ENCODE data around the gene TMEM52. TPM values are rescaled to one million over a fixed set of nuclear protein-coding genes. Genes with fewer than 3 reads are reported as not detected.

Gene TMEM52
- total and polyA plus RNA-seq, 2 of the 13 experiments (the other 11 are each of a cell fraction or from before 2014, with no cell fraction given), result 13.2 to 18.7 TPM

DNA sequence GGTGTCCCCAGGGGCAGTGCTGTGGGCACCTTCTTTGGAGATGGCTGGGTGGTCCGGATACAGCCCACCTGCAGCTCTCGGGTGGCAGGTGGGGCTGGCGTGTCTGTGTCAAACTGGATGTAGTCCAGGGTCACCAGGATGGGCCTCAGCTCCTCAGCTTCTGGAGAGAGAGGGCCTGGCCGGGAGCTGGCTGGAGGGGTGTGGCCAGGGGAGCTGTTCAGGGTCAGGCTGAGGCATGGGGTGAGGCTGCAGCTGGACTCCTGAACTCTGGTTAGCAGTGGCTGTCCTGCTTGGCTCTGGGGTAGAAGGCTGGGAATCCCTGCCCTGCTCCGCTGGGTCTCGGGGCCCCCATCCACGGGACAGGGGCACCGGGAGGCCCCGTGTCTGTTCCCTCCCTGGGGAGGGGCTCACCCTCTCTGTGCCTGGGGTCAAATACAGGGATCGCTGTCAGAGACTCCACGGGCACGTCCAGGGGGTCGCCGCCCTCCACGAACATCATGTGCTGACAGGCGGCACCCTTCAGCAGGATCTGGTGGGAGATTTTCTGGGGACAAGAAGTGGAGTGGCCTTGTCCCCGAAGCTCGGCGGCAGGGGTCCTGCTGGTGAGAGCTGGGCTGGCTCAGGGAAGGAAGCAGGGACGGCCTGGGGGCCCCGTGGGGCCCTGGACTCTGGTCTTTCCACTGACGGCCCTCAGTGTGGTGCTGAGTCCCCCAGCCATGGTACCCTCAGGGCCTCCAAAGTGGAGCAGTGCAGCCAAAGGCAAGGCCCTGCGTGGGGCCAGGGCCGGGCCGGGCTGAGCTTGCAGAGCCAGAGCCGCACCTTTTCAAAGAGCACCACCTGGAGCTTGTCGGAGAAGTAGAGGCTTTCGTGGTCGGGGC, 4.1 kb upstream of the TMEM52 start (continued):
- TF ChIP-seq ZNF577 (CRISPR knock-in tag; IDR thresholded peaks at IDR 0.05; ENCODE audit: borderline replicate concordance, low read depth) (no peak), HNRNPH1 (optimal IDR thresholded peaks at IDR 0.05; ENCODE audit: low read depth, low read length) (no peak), ATAD3A (CRISPR knock-in tag; IDR thresholded peaks at IDR 0.05) (no peak), ZNF17 (CRISPR knock-in tag; IDR thresholded peaks at IDR 0.05) (no peak), ZNF34 (CRISPR knock-in tag; IDR thresholded peaks at IDR 0.05; ENCODE audit: borderline replicate concordance) (no peak), ZNF737 (CRISPR knock-in tag; IDR thresholded peaks at IDR 0.05; ENCODE audit: borderline replicate concordance) (no peak), ZNF136 (CRISPR knock-in tag; IDR thresholded peaks at IDR 0.05; ENCODE audit: low read depth) (no peak), TAF15 (IDR thresholded peaks at IDR 0.05; ENCODE audit: low read depth, low read length, poor library complexity, severe bottlenecking) (no peak), HNF4A (CRISPR knock-in tag; IDR thresholded peaks at IDR 0.05) (peak; percentile 91), EZH2 (conservative IDR thresholded peaks at IDR 0.05; ENCODE audit: low read depth, low read length) (no peak), ZNF264 (CRISPR knock-in tag; IDR thresholded peaks at IDR 0.05) (no peak), TSC22D2 (CRISPR knock-in tag; IDR thresholded peaks at IDR 0.05; ENCODE audit: borderline replicate concordance) (no peak), CHD4 (IDR thresholded peaks at IDR 0.05; ENCODE audit: borderline replicate concordance, low read length) (no peak), RFX1 (IDR thresholded peaks at IDR 0.05) (no peak), RXRB (CRISPR knock-in tag; IDR thresholded peaks at IDR 0.05; ENCODE audit: borderline replicate concordance) (peak; percentile 66; the same call in 1 of the 2 replicates), ZNF12 (CRISPR knock-in tag; IDR thresholded peaks at IDR 0.05) (no peak), ZIK1 (CRISPR knock-in tag; IDR thresholded peaks at IDR 0.05; ENCODE audit: borderline replicate concordance, low read depth) (no peak)
- TF ChIP-seq, protein P1, sequence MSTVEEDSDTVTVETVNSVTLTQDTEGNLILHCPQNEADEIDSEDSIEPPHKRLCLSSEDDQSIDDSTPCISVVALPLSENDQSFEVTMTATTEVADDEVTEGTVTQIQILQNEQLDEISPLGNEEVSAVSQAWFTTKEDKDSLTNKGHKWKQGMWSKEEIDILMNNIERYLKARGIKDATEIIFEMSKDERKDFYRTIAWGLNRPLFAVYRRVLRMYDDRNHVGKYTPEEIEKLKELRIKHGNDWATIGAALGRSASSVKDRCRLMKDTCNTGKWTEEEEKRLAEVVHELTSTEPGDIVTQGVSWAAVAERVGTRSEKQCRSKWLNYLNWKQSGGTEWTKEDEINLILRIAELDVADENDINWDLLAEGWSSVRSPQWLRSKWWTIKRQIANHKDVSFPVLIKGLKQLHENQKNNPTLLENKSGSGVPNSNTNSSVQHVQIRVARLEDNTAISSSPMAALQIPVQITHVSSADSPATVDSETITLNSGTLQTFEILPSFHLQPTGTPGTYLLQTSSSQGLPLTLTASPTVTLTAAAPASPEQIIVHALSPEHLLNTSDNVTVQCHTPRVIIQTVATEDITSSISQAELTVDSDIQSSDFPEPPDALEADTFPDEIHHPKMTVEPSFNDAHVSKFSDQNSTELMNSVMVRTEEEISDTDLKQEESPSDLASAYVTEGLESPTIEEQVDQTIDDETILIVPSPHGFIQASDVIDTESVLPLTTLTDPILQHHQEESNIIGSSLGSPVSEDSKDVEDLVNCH (CRISPR knock-in tag; IDR thresholded peaks at IDR 0.05), result no peak
- TF ChIP-seq, protein P2, sequence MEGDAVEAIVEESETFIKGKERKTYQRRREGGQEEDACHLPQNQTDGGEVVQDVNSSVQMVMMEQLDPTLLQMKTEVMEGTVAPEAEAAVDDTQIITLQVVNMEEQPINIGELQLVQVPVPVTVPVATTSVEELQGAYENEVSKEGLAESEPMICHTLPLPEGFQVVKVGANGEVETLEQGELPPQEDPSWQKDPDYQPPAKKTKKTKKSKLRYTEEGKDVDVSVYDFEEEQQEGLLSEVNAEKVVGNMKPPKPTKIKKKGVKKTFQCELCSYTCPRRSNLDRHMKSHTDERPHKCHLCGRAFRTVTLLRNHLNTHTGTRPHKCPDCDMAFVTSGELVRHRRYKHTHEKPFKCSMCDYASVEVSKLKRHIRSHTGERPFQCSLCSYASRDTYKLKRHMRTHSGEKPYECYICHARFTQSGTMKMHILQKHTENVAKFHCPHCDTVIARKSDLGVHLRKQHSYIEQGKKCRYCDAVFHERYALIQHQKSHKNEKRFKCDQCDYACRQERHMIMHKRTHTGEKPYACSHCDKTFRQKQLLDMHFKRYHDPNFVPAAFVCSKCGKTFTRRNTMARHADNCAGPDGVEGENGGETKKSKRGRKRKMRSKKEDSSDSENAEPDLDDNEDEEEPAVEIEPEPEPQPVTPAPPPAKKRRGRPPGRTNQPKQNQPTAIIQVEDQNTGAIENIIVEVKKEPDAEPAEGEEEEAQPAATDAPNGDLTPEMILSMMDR (CRISPR knock-in tag; IDR thresholded peaks at IDR 0.05), result peak; percentile 33
- TF ChIP-seq, protein P3, sequence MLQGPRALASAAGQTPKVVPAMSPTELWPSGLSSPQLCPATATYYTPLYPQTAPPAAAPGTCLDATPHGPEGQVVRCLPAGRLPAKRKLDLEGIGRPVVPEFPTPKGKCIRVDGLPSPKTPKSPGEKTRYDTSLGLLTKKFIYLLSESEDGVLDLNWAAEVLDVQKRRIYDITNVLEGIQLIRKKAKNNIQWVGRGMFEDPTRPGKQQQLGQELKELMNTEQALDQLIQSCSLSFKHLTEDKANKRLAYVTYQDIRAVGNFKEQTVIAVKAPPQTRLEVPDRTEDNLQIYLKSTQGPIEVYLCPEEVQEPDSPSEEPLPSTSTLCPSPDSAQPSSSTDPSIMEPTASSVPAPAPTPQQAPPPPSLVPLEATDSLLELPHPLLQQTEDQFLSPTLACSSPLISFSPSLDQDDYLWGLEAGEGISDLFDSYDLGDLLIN (CRISPR knock-in tag; IDR thresholded peaks at IDR 0.05; ENCODE audit: borderline replicate concordance), result no peak
